ENCODE data around the gene CDH12. TPM values are rescaled to one million over a fixed set of nuclear protein-coding genes. Genes with fewer than 3 reads are reported as not detected.

CDH12 gene
- total and polyA plus RNA-seq, 2 donors (not counting 3 experiments of a cell fraction or from before 2014, with no cell fraction given), result 0.03 TPM; not detected in 1

GRCh38 chr5:22615964-22616363 is 237.2 kb downstream of the CDH12 start:
- Histone ChIP-seq H2AFZ (ENCODE audit: low read depth, low read length) (no peak overlapping the region), H3K27me3 (ENCODE audit: control insufficient read depth in 2 of 2, insufficient read depth in 2 of 2, low read length in 2 of 2) (no peaks in the 10 kb centered on the region), H3K79me2 (ENCODE audit: control insufficient read depth, insufficient read depth, low read length) (no peaks in the 10 kb centered on the region), H3K9me1 (replicated peaks; ENCODE audit: control insufficient read depth, extremely low read depth, insufficient read depth, low read length) (no peaks in the 10 kb centered on the region), H3K27ac (ENCODE audit: insufficient read depth, low read depth, low read length) (no peak overlapping the region), H3K4me2 (ENCODE audit: insufficient read depth, low read length) (no peak overlapping the region), H3K9ac (replicated peaks; ENCODE audit: extremely low read depth, insufficient read depth, low read length) (no peak overlapping the region), H4K20me1 (replicated peaks; ENCODE audit: control insufficient read depth, extremely low read depth, insufficient read depth, low read length) (no peaks in the 10 kb centered on the region), H3K9me3 (replicated peaks; ENCODE audit: control insufficient read depth, insufficient read depth, low read length) (no peaks in the 10 kb centered on the region), H3K4me1 (ENCODE audit: control insufficient read depth, extremely low read depth, insufficient read depth, low read length) (peaks cover 4% of the 10 kb centered on the region), H3K36me3 (ENCODE audit: control insufficient read depth in 2 of 2, extremely low read depth in 1 of 2, insufficient read depth in 2 of 2, low read length in 2 of 2) (no peaks in the 10 kb centered on the region), H3K4me3 (replicated peaks in 1 of 3; ENCODE audit: insufficient read depth in 1 of 3, low read depth in 1 of 3, low read length in 3 of 3) (no peak overlapping the region)
- intact Hi-C loops (cut with micrococcal nuclease) (no loop called here), dilution Hi-C loops (cut with MboI; ENCODE audit: extremely low pct_ligation_motif_present, low sequenced_read_pairs) (no loop called here)
- POLR2A ChIA-PET, result no interaction called here
- FAIRE-seq (no peak), DNase-seq (ENCODE audit: low read depth, low spot score) (no peak)
- CTCF ChIA-PET, result no interaction called here
- no peak for TF ChIP-seq MAX (IDR thresholded peaks at IDR 0.05; ENCODE audit: insufficient read depth, insufficient read length)
- no peak for TF ChIP-seq JUN (IDR thresholded peaks at IDR 0.05; ENCODE audit: borderline replicate concordance, insufficient read depth, insufficient read length, low read depth)
- TF ChIP-seq POLR2AphosphoS5 (IDR thresholded peaks at IDR 0.05; ENCODE audit: insufficient read depth, low read depth, low read length), result no peak
- TF ChIP-seq EZH2 (IDR thresholded peaks at IDR 0.05; ENCODE audit: borderline replicate concordance, low read depth, low read length, severe bottlenecking), result no peak
- no peak for TF ChIP-seq FOS (IDR thresholded peaks at IDR 0.05; ENCODE audit: borderline replicate concordance, insufficient read depth, low read length)
- TF ChIP-seq MYC (IDR thresholded peaks at IDR 0.05; ENCODE audit: low read depth, low read length), result no peak
- no peak for TF ChIP-seq CTCF (IDR thresholded peaks at IDR 0.05; ENCODE audit: extremely low read depth in 1 of 2, insufficient read depth in 1 of 2, low read depth in 1 of 2, low read length in 2 of 2)
- TF ChIP-seq GATA2 (IDR thresholded peaks at IDR 0.05; ENCODE audit: insufficient read depth, insufficient read length, low read depth, low read length), result no peak
- TF ChIP-seq POLR2A (IDR thresholded peaks at IDR 0.05; ENCODE audit: low read depth, low read length), result no peak
- no TSS peak for BruUV-seq (replicated peaks)

All from endothelial cell of umbilical vein (primary cell).